GM23338 (cell line): ENCODE measurements around the gene HSD17B7.

Experiments used
- CREB1 ChIP-seq: fragments of 250-450 bp; sonication (Bioruptor Pico); IDR thresholded peaks from 2 replicates; pipeline ENCODE4 v1.5.0; 2020; ENCODE audit warnings: low read depth, mild to moderate bottlenecking, moderate library complexity
- CTCF ChIP-seq, 2 experiments: fragments of 200-600 bp in 1 of 2; sonication (generic) in 1 of 2; conservative IDR thresholded peaks; 2 replicates each; pipeline versions ENCODE4 v1.5.1 to v1.6.1; 2016 to 2017; ENCODE audit warnings: antibody characterized with exemption in 2 of 2, low read depth in 2 of 2, mild to moderate bottlenecking in 2 of 2, moderate library complexity in 1 of 2
- EZH2 ChIP-seq: fragments of 200-600 bp; sonication (generic); IDR thresholded peaks from one replicate; pipeline ENCODE4 v1.8.0; 2017; ENCODE audit warnings: antibody characterized with exemption, mild to moderate bottlenecking, low read depth; ENCODE audit not compliant: unreplicated experiment
- EZH2phosphoT487 ChIP-seq: fragments of 200-600 bp; sonication (generic); IDR thresholded peaks from one replicate; pipeline ENCODE4 v1.8.1; 2018; ENCODE audit warnings: antibody characterized with exemption; ENCODE audit not compliant: unreplicated experiment
- NANOG ChIP-seq: IDR thresholded peaks from 2 replicates; pipeline ENCODE4 v1.6.1; 2016; ENCODE audit warnings: antibody characterized with exemption, borderline replicate concordance
- POLR2AphosphoS5 ChIP-seq: IDR thresholded peaks from 2 replicates; pipeline ENCODE4 v1.6.1; 2016; ENCODE audit warnings: antibody characterized with exemption, low read depth
- STAT1 ChIP-seq: IDR thresholded peaks from one replicate; pipeline ENCODE4 v1.6.1; 2016; ENCODE audit warnings: antibody characterized with exemption; ENCODE audit not compliant: unreplicated experiment
- ZNF331 ChIP-seq: fragments of 250-450 bp; sonication (Bioruptor Pico); IDR thresholded peaks from 2 replicates; pipeline ENCODE4 v1.5.0; 2020; ENCODE audit warnings: low read depth, mild to moderate bottlenecking, moderate library complexity
- TF ChIP-seq, protein P1 (sequence below): IDR thresholded peaks from one replicate; pipeline ENCODE4 v1.6.1; 2018; ENCODE audit warnings: antibody characterized with exemption; ENCODE audit not compliant: unreplicated experiment
- TF ChIP-seq, protein P2 (sequence below): IDR thresholded peaks from 2 replicates; pipeline ENCODE4 v1.6.1; 2016; ENCODE audit warnings: antibody characterized with exemption

GRCh38 chr1:162823771-162824525, 33.4 kb downstream of the HSD17B7 start:
- TF ChIP-seq, protein P1, sequence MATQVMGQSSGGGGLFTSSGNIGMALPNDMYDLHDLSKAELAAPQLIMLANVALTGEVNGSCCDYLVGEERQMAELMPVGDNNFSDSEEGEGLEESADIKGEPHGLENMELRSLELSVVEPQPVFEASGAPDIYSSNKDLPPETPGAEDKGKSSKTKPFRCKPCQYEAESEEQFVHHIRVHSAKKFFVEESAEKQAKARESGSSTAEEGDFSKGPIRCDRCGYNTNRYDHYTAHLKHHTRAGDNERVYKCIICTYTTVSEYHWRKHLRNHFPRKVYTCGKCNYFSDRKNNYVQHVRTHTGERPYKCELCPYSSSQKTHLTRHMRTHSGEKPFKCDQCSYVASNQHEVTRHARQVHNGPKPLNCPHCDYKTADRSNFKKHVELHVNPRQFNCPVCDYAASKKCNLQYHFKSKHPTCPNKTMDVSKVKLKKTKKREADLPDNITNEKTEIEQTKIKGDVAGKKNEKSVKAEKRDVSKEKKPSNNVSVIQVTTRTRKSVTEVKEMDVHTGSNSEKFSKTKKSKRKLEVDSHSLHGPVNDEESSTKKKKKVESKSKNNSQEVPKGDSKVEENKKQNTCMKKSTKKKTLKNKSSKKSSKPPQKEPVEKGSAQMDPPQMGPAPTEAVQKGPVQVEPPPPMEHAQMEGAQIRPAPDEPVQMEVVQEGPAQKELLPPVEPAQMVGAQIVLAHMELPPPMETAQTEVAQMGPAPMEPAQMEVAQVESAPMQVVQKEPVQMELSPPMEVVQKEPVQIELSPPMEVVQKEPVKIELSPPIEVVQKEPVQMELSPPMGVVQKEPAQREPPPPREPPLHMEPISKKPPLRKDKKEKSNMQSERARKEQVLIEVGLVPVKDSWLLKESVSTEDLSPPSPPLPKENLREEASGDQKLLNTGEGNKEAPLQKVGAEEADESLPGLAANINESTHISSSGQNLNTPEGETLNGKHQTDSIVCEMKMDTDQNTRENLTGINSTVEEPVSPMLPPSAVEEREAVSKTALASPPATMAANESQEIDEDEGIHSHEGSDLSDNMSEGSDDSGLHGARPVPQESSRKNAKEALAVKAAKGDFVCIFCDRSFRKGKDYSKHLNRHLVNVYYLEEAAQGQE, result no peak
- TF ChIP-seq CTCF (conservative IDR thresholded peaks at IDR 0.05; ENCODE audit: low read depth in 2 of 2), result no peak
- TF ChIP-seq NANOG, result no peak
- TF ChIP-seq POLR2AphosphoS5, result no peak
- TF ChIP-seq EZH2, result no peak
- no peak for TF ChIP-seq ZNF331
- no peak for TF ChIP-seq CREB1 (CRISPR knock-in tag)
- TF ChIP-seq EZH2phosphoT487, result no peak
- no peak for TF ChIP-seq STAT1
- TF ChIP-seq, protein P2, sequence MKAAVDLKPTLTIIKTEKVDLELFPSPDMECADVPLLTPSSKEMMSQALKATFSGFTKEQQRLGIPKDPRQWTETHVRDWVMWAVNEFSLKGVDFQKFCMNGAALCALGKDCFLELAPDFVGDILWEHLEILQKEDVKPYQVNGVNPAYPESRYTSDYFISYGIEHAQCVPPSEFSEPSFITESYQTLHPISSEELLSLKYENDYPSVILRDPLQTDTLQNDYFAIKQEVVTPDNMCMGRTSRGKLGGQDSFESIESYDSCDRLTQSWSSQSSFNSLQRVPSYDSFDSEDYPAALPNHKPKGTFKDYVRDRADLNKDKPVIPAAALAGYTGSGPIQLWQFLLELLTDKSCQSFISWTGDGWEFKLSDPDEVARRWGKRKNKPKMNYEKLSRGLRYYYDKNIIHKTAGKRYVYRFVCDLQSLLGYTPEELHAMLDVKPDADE, result no peak
